DND-41 (cell line): ENCODE measurements around the gene ETV1.

Source experiments
- CTCF ChIP-seq: IDR thresholded peaks from 2 replicates; pipeline ENCODE4 v1.5.1; 2012; ENCODE audit warnings: borderline replicate concordance, low read length, moderate library complexity, mild to moderate bottlenecking; ENCODE audit not compliant: poor library complexity, severe bottlenecking; ENCODE audit errors: extremely low read depth
- EZH2 ChIP-seq: IDR thresholded peaks from 3 replicates; pipeline ENCODE4 v1.6.1; 2012; ENCODE audit warnings: borderline replicate concordance, low read depth, mild to moderate bottlenecking, moderate library complexity, low read length, inconsistent platforms; ENCODE audit not compliant: severe bottlenecking

GRCh38 chr7:13988065-13988464 is 1.4 kb downstream of the ETV1 start:
- TF ChIP-seq CTCF, result no peak
- no peak for TF ChIP-seq EZH2
